HepG2 (cell line): Measurements from ENCODE around the gene POMGNT2. TPM values are rescaled to one million over a fixed set of nuclear protein-coding genes. Genes with fewer than 3 reads are reported as not detected.
A peak's percentile ranks its signal among the peaks of the same experiment; 100 is the strongest.

ENCODE experiments used
- ATAC-seq: fragments of 200-7000 bp; cut with Tn5 transposase; 3 replicates; pipeline ENCODE4 v1.9.1; 2020; ENCODE audit warnings: mild to moderate bottlenecking, moderate library complexity
- BruUV-seq: library from RNA; stranded (reverse); fragments of 400-500 nt; replicated peaks from 2 replicates; lab custom pipeline; 2021; lab: Mats Ljungman, UMichigan
- CTCF ChIA-PET: fragments of 300-600 bp; formaldehyde crosslinking; extraction: SDS; loops from one replicate; lab custom pipeline; 2021; ENCODE audit warnings: low total read pairs, inconsistent platforms, low intra/inter-chr PET ratio; lab: Yijun Ruan, JAX
- POLR2A ChIA-PET: fragments of 350-600 bp; sonication (Branson Sonifier 250); formaldehyde crosslinking; loops from one replicate; lab custom pipeline; 2020; ENCODE audit warnings: antibody characterized with exemption, inconsistent platforms; lab: Yijun Ruan, JAX
- DNase-seq: peaks from one replicate; pipeline ENCODE4 v3.0.0-alpha.2; 2015; ENCODE audit warnings: low spot score
- FAIRE-seq: peaks from 3 replicates; lab custom pipeline; 2011; peaks lifted over from hg19 to GRCh38; lab: Jason Lieb, UNC
- H2AFZ ChIP-seq: one replicate; pipeline ENCODE4 v1.6.1; 2011; ENCODE audit warnings: low read length, inconsistent platforms
- H3K27ac ChIP-seq: fragments of 300-600 bp; 3 replicates; pipeline ENCODE4 v1.8.0; 2011; ENCODE audit warnings: mixed run types, mild to moderate bottlenecking, mixed read lengths, low read length, inconsistent platforms; ENCODE audit not compliant: insufficient read depth; ENCODE audit errors: extremely low read length
- H3K27me3 ChIP-seq, 2 experiments: fragments of 200-600 bp in 1 of 2; 2 replicates in 1 of 2; 3 replicates in 1 of 2; pipeline versions ENCODE4 v1.6.0 to v1.8.0; 2011; ENCODE audit warnings: low read length in 2 of 2, mild to moderate bottlenecking in 2 of 2, moderate library complexity in 2 of 2, inconsistent platforms in 1 of 2; ENCODE audit not compliant: insufficient read depth in 2 of 2, control insufficient read depth in 1 of 2
- H3K36me3 ChIP-seq, 2 experiments: fragments of 200-600 bp in 1 of 2; replicated peaks in 1 of 2; 2 replicates in 1 of 2; 3 replicates in 1 of 2; pipeline versions ENCODE4 v1.5.1 to v1.8.0; 2011; ENCODE audit warnings: low read length in 2 of 2, inconsistent platforms in 1 of 2; ENCODE audit not compliant: insufficient read depth in 2 of 2, control insufficient read depth in 1 of 2
- H3K4me1 ChIP-seq: 2 replicates; pipeline ENCODE4 v1.5.1; 2012; ENCODE audit warnings: low read length, inconsistent platforms; ENCODE audit not compliant: insufficient read depth
- H3K4me2 ChIP-seq: 2 replicates; pipeline ENCODE4 v1.6.0; 2011; ENCODE audit warnings: low read depth, low read length, inconsistent platforms
- H3K4me3 ChIP-seq, 3 experiments: fragments of 200-600 bp in 1 of 3; sonication (generic), shearing (Covaris generic) in 1 of 3; replicated peaks in 1 of 3; 2 replicates each; pipeline ENCODE4 v1.5.1; 2011 to 2016; ENCODE audit warnings: low read length in 3 of 3, inconsistent platforms in 2 of 3, low read depth in 2 of 3, mild to moderate bottlenecking in 2 of 3, control low read depth in 1 of 3, mixed read lengths in 1 of 3; ENCODE audit not compliant: insufficient read depth in 1 of 3
- H3K79me2 ChIP-seq: one replicate; pipeline ENCODE4 v1.6.1; 2011; ENCODE audit warnings: low read length, inconsistent platforms; ENCODE audit not compliant: insufficient read depth
- H3K9ac ChIP-seq: 2 replicates; pipeline ENCODE4 v1.6.0; 2011; ENCODE audit warnings: mild to moderate bottlenecking, low read depth, low read length, inconsistent platforms; ENCODE audit not compliant: insufficient read depth
- H3K9me3 ChIP-seq: 2 replicates; pipeline ENCODE4 v1.5.1; 2012; ENCODE audit warnings: mild to moderate bottlenecking, low read length
- H4K20me1 ChIP-seq: 2 replicates; pipeline ENCODE4 v1.6.0; 2011; ENCODE audit warnings: inconsistent platforms, mild to moderate bottlenecking, low read length, moderate library complexity; ENCODE audit not compliant: insufficient read depth
- CHCHD3 ChIP-seq: sonication (generic); formaldehyde crosslinking; IDR thresholded peaks from 2 replicates; pipeline ENCODE4 v1.8.0; 2022; ENCODE audit warnings: mild to moderate bottlenecking, missing genetic modification reagents, moderate library complexity
- CTCF ChIP-seq: sonication (generic); formaldehyde crosslinking; IDR thresholded peaks from 2 replicates; pipeline ENCODE4 v1.5.0; 2020; ENCODE audit warnings: mild to moderate bottlenecking, missing genetic modification reagents, moderate library complexity
- RBM22 ChIP-seq: fragments of 200-400 bp; formaldehyde crosslinking; optimal IDR thresholded peaks from 2 replicates; pipeline ENCODE3; 2017; ENCODE audit warnings: mild to moderate bottlenecking, low read length, moderate library complexity
- RFX3 ChIP-seq: IDR thresholded peaks from 2 replicates; pipeline ENCODE4 v1.6.1; 2016; ENCODE audit warnings: missing biosample characterization, missing genetic modification reagents
- THAP8 ChIP-seq: sonication (generic); formaldehyde crosslinking; IDR thresholded peaks from 2 replicates; pipeline ENCODE4 v1.5.1; 2020; ENCODE audit warnings: missing genetic modification reagents, mild to moderate bottlenecking, borderline replicate concordance
- ZC3H4 ChIP-seq: sonication (generic); formaldehyde crosslinking; IDR thresholded peaks from 2 replicates; pipeline ENCODE4 v1.4.0; 2020; ENCODE audit warnings: missing genetic modification reagents, borderline replicate concordance
- ZFP91 ChIP-seq: sonication (generic); formaldehyde crosslinking; IDR thresholded peaks from 2 replicates; pipeline ENCODE4 v1.9.0; 2022; ENCODE audit warnings: missing genetic modification reagents, mild to moderate bottlenecking, borderline replicate concordance
- ZNF562 ChIP-seq: sonication (generic); formaldehyde crosslinking; IDR thresholded peaks from 2 replicates; pipeline ENCODE4 v1.8.0; 2022; ENCODE audit warnings: missing genetic modification reagents, borderline replicate concordance
- WGBS: methylation state at CpG from one replicate; pipeline ENCODE4 v1.1.6; 2017; ENCODE audit warnings: low lambda C conversion rate; 5-methylcytosine and 5-hydroxymethylcytosine counted together
- in situ Hi-C: cut with HindIII; loops from 2 replicates; pipeline ENCODE4 v1.10.0; 2017; ENCODE audit warnings: low pct_unique_long_range_greater_than_20kb; ENCODE audit not compliant: extremely low pct_ligation_motif_present
- intact Hi-C: fragments of 100-400 bp; cut with micrococcal nuclease; formaldehyde crosslinking; loops from one replicate; pipeline ENCODE4 v1.10.0; 2022; ENCODE audit not compliant: unreplicated experiment
- polyA plus RNA-seq, 8 experiments: library from polyadenylated mRNA; depleted of rRNA in 3 of 8; stranded (reverse) in 7 of 8; unstranded in 1 of 8; fragments of >200 nt; fragmentation: Illumina TruSeq in 4 of 8; extraction: Trizol in 4 of 8; gene quantifications; 2 replicates each; pipeline versions ENCODE4 v1.2.1 to v1.2.3, GENCODE V29; 2011 to 2016; ENCODE audit warnings: low read depth in 4 of 8, missing spikeins in 1 of 8, mixed read lengths in 1 of 8; ENCODE audit not compliant: insufficient read depth in 1 of 8
- total RNA-seq, 5 experiments: library from RNA; depleted of rRNA; stranded (reverse); fragments of >200 nt; fragmentation: Illumina TruSeq; extraction: Trizol; gene quantifications; 2 replicates each; pipeline ENCODE4 v1.2.3, GENCODE V29; 2016; ENCODE audit warnings: low read depth in 1 of 5

The POMGNT2 gene
- total and polyA plus RNA-seq, 2 of the 13 experiments (the other 11 are each of a cell fraction or from before 2014, with no cell fraction given): 10.5 to 12.4 TPM

GRCh38 chr3:43087249-43087776, 18.6 kb downstream of the POMGNT2 start:
- intact Hi-C loops: no loop called here
- DNase-seq (no peak), FAIRE-seq (no peak), ATAC-seq (peak; percentile 43; the same call in 1 of the 3 replicates)
- peaks cover 0 to 1% of the 10 kb centered on the region in 2 experiments; a peak in 1 of 5 replicates for H3K36me3 ChIP-seq
- H3K4me2 ChIP-seq: no peak overlapping the region
- H3K79me2 ChIP-seq: no peaks in the 10 kb centered on the region
- H2AFZ ChIP-seq: no peak overlapping the region
- H3K27me3 ChIP-seq: no peaks in the 10 kb centered on the region
- BruUV-seq: no TSS peak
- no peak overlapping the region for H3K4me3 ChIP-seq
- POLR2A ChIA-PET: no interaction called here
- TF ChIP-seq ZNF562 (no peak), RFX3 (CRISPR knock-in tag) (no peak), ZC3H4 (no peak), RBM22 (no peak), CHCHD3 (CRISPR knock-in tag) (no peak), ZFP91 (CRISPR knock-in tag) (no peak), CTCF (CRISPR knock-in tag) (peak; percentile 24; the same call in 1 of the 2 replicates), THAP8 (CRISPR knock-in tag) (no peak)
- H4K20me1 ChIP-seq: no peaks in the 10 kb centered on the region
- in situ Hi-C loops: no loop called here
- no peaks in the 10 kb centered on the region for H3K9me3 ChIP-seq
- 94% methylated on average over 2 of the region's 5 CpGs for WGBS
- CTCF ChIA-PET: no interaction called here
- no peak overlapping the region for H3K9ac ChIP-seq
- H3K27ac ChIP-seq: no peak overlapping the region
- H3K4me1 ChIP-seq: no peaks in the 10 kb centered on the region
